ENCODE data around the gene AVPR2.

The AVPR2 gene

GRCh38 chrX:153871946-153872878, 32.3 kb upstream of the AVPR2 start:
- no peak for DNase-seq

GRCh38 chrX:153873282-153874084, 31.0 kb upstream of the AVPR2 start:
- no peak for DNase-seq

GRCh38 chrX:153874085-153874365, 30.4 kb upstream of the AVPR2 start:
- no peak for DNase-seq

- DNase-seq = no peak
These were observed 29.9 kb upstream of the AVPR2 start for GRCh38 chrX:153874366-153875125.

- DNase-seq = peak; percentile 25 to 37 (median 28)
These were observed 28.9 kb upstream of the AVPR2 start for GRCh38 chrX:153875391-153876111.

- DNase-seq = no peak
These were observed 28.4 kb upstream of the AVPR2 start for GRCh38 chrX:153876112-153876491.

- no peak for DNase-seq
These were observed 26.8 kb upstream of the AVPR2 start for GRCh38 chrX:153877571-153878261.

- no peak for DNase-seq
These were observed 26.1 kb upstream of the AVPR2 start for GRCh38 chrX:153878345-153878744.

- no peak for DNase-seq
These were observed 25.4 kb upstream of the AVPR2 start for GRCh38 chrX:153878969-153879653.

GRCh38 chrX:153879741-153880439, 24.6 kb upstream of the AVPR2 start:
- no peak for DNase-seq

- no peak for DNase-seq
These were observed 24.0 kb upstream of the AVPR2 start for GRCh38 chrX:153880440-153880815.

- DNase-seq = no peak
These were observed 23.2 kb upstream of the AVPR2 start for GRCh38 chrX:153881281-153881680.

- DNase-seq = no peak
These were observed 22.4 kb upstream of the AVPR2 start for GRCh38 chrX:153882086-153882498.

GRCh38 chrX:153882557-153882956, 21.9 kb upstream of the AVPR2 start:
- no peak for DNase-seq

- DNase-seq = no peak
These were observed 21.2 kb upstream of the AVPR2 start for GRCh38 chrX:153883163-153883843.

- DNase-seq = no peak
These were observed 20.3 kb upstream of the AVPR2 start for GRCh38 chrX:153884136-153884535.

- no peak for DNase-seq
These were observed 19.9 kb upstream of the AVPR2 start for GRCh38 chrX:153884590-153884989.

GRCh38 chrX:153885208-153885787, 19.2 kb upstream of the AVPR2 start:
- DNase-seq = no peak

GRCh38 chrX:153885968-153886903, 18.2 kb upstream of the AVPR2 start, which contains the start of gene L1CAM:
Gene L1CAM (minus strand): TSS chrX:153886173. CDS start chrX:153875836, 10,337 bp downstream.
- peak in 1 of 4 experiments; percentile 8 for DNase-seq
